Peyer's patch (tissue), 4 donors: ENCODE results near the gene NPHS1. TPM values are rescaled to one million over a fixed set of nuclear protein-coding genes. Genes with fewer than 3 reads are reported as not detected.

Experiments used
- DNase-seq, 3 donors: peaks; one replicate each; pipeline ENCODE4 v3.0.0-alpha.2; 2017 to 2019
- H3K27ac ChIP-seq, 4 donors: fragments of 200-600 bp; sonication (generic); one replicate each; pipeline ENCODE4 v1.5.1; 2016 to 2019
- H3K27me3 ChIP-seq, 2 donors: fragments of 200-600 bp; sonication (generic); one replicate each; pipeline ENCODE4 v1.5.1; 2019
- H3K36me3 ChIP-seq, 3 donors: fragments of 200-600 bp; sonication (generic); one replicate each; pipeline ENCODE4 v1.5.1; 2016 to 2019
- H3K4me1 ChIP-seq, 4 donors: fragments of 200-600 bp; sonication (generic); one replicate each; pipeline ENCODE4 v1.5.1; 2016 to 2019
- H3K4me3 ChIP-seq, 4 donors: fragments of 200-600 bp; sonication (generic); 1 replicate in 3 of 4; 2 replicates in 1 of 4; pipeline ENCODE4 v1.5.1; 2016 to 2019; ENCODE audit warnings: mild to moderate bottlenecking in 1 of 4
- H3K9me3 ChIP-seq, 4 donors: fragments of 200-600 bp; sonication (generic); one replicate each; pipeline ENCODE4 v1.5.1; 2016 to 2019; ENCODE audit warnings: mild to moderate bottlenecking in 1 of 4
- POLR2A ChIP-seq, 2 donors: fragments of 450-650 bp; IDR thresholded peaks; one replicate each; pipeline ENCODE4 v1.5.1; 2017; ENCODE audit warnings: antibody characterized with exemption in 2 of 2, mild to moderate bottlenecking in 2 of 2, moderate library complexity in 2 of 2
- total RNA-seq, 4 donors: library from RNA; depleted of rRNA; stranded (reverse); fragments of >200 nt; gene quantifications; one replicate each; pipeline ENCODE4 v1.1.0, GENCODE V29; 2016
- TF ChIP-seq, protein P1 (sequence below), 6 experiments: fragments of 450-650 bp in 4 of 6; fragments of 200-600 bp in 2 of 6; sonication (generic) in 1 of 6; IDR thresholded peaks; one replicate each; pipeline ENCODE4 v1.5.1; 2017 to 2019; ENCODE audit warnings: antibody characterized with exemption in 6 of 6, mild to moderate bottlenecking in 3 of 6, moderate library complexity in 1 of 6

NPHS1 gene
- total RNA-seq, 4 donors from 2014 or later = not detected

DNA sequence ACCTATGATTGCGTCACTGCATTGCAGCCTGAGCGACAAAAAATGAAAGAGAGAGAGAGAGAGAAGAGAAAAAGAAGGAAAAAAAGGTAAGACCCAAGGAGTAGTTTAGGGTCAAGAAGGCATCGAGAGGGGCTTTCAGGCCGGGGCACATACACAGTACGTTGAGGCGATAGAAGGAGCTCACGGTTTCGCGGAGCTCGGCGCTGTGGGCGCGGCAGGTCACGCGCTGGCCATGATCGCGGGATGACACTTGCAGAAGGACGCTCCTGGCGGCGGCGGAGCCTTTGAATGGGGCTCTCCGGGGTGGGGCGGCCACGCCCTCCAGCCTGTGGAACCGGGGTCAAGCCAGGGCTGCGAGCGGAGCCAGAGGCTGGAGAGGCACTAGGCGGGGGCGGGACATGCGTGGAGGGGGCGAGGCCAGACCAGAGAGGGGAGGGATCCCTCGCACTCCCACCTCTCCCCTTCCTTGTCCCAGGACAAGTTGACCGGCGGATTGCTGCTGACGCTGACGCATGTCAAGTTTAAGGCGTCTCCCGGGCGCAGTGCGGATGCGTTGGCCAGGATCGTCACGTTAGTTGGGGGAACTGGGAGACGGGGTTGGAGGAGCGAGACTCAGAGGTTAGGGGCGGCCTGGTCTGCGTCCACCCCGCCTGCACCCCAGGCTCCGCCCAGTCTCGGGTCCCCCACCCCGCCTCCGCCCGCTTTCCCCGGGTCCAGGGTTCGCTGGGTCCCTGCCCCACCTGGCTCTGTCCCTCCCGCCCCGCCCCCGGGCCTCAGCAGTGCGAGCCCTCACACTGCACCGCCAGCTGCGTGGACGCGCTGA is 6.9 kb downstream of the NPHS1 start:
- DNase-seq = peak in 2 of 3 donors; percentile 54 to 81
- Histone ChIP-seq H3K36me3 (no peaks in the 10 kb centered on the region), H3K4me1 (peaks cover 0 to 19% (median 7%) of the 10 kb centered on the region in 4 donors), H3K27me3 (peaks cover 0 to 19% of the 10 kb centered on the region in 2 donors), H3K9me3 (no peaks in the 10 kb centered on the region), H3K27ac (no peak overlapping the region), H3K4me3 (peak overlapping the region; percentile 9 to 36 (median 30))
- TF ChIP-seq POLR2A (IDR thresholded peaks at IDR 0.05) = no peak
- TF ChIP-seq, protein P1, sequence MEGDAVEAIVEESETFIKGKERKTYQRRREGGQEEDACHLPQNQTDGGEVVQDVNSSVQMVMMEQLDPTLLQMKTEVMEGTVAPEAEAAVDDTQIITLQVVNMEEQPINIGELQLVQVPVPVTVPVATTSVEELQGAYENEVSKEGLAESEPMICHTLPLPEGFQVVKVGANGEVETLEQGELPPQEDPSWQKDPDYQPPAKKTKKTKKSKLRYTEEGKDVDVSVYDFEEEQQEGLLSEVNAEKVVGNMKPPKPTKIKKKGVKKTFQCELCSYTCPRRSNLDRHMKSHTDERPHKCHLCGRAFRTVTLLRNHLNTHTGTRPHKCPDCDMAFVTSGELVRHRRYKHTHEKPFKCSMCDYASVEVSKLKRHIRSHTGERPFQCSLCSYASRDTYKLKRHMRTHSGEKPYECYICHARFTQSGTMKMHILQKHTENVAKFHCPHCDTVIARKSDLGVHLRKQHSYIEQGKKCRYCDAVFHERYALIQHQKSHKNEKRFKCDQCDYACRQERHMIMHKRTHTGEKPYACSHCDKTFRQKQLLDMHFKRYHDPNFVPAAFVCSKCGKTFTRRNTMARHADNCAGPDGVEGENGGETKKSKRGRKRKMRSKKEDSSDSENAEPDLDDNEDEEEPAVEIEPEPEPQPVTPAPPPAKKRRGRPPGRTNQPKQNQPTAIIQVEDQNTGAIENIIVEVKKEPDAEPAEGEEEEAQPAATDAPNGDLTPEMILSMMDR (IDR thresholded peaks at IDR 0.05) = no peak

DNA sequence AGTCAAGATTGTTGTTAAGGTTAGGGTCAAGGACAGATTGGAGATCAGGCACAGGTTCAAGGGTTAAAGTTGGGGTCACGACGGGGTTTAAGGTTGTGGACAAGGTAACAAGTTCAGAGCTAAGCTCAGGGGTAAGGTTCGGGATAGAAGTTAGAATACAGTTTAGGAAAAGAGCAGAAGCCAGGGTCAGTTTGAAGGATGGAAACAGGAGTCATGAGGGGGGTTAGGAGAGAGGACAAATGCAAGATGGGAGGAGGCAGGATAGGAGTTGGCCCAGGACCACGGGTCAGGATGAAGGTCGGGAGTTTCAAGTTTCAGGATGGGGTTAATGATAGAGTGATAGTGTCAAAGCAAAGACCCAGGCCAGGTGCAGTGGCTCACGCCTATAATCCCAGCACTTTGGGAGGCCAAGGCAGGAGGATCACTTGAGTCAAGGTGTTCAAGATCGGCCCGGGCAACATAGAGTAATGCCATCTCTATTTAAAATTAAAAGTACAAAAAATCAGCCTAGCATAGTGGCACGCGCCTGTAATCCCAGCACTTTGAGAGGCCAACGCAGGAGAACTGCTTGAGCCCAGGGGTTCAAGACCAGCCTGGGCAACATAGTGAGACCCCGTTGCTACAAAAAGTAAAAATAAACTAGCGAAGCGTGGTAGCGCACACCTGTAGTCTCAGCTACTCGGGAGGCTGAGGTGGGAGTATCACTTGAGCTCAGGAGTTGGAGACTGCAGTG is 7.7 kb downstream of the NPHS1 start:
- H3K4me3 ChIP-seq = no peak overlapping the region

DNA sequence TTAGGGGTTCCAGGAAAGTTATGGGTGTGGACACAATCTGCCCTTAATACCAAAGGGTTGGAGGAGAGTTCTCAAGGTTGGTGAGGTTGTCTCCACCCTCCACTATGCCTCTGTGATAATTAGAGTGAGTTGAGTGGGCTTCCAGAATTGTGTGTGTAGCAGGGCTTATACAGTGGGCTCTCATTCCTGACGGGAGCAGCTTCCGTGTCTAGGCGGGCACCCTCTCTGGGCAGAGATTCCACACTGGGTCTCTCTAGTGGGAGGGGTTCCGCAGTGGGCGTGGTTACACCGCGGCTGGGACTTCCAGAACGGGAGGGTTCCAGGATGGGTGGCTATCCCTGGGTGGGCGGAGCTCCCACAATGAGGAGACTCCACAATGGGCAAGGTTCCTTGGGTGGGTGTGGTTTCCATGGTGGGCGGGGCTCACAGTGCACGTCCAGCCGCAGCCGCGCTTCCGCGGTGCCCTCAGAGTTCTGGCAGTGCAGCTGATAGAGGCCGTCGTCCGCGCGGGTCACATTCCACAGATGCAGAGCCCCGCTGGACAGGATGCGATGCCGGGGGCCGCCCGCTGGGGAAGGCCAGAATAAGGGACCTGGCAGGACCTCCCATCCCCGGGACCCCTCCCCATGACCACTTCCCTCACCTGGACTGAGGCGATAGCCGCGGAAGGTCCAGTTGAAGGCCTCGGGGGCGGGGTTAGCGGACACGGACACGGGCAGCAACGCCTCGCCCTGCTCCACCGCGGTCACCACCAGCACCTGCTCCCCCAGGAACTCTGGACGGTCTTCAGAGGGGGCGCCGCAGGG is 8.4 kb downstream of the NPHS1 start:
- TF ChIP-seq POLR2A (IDR thresholded peaks at IDR 0.05) = no peak
- TF ChIP-seq, protein P1 (IDR thresholded peaks at IDR 0.05) = no peak
- H3K27ac ChIP-seq = no peak overlapping the region
- H3K27me3 ChIP-seq = peaks cover 0 to 19% of the 10 kb centered on the region in 2 donors
- H3K4me3 ChIP-seq = no peak overlapping the region
- DNase-seq = no peak
- peaks cover 0 to 5% (median 3%) of the 10 kb centered on the region in 4 donors for H3K9me3 ChIP-seq
- H3K4me1 ChIP-seq = peaks cover 0 to 19% (median 7%) of the 10 kb centered on the region in 4 donors
- H3K36me3 ChIP-seq = no peaks in the 10 kb centered on the region

More for the DNA sequence above, 7.7 kb downstream of the NPHS1 start:
- H3K36me3 ChIP-seq = no peaks in the 10 kb centered on the region
- H3K4me1 ChIP-seq = peaks cover 0 to 19% (median 7%) of the 10 kb centered on the region in 4 donors
- no peak for DNase-seq
- no peaks in the 10 kb centered on the region for H3K9me3 ChIP-seq
- H3K27ac ChIP-seq = no peak overlapping the region
- TF ChIP-seq, protein P1 (IDR thresholded peaks at IDR 0.05) = no peak
- no peak for TF ChIP-seq POLR2A (IDR thresholded peaks at IDR 0.05)
- peaks cover 0 to 19% of the 10 kb centered on the region in 2 donors for H3K27me3 ChIP-seq

DNA sequence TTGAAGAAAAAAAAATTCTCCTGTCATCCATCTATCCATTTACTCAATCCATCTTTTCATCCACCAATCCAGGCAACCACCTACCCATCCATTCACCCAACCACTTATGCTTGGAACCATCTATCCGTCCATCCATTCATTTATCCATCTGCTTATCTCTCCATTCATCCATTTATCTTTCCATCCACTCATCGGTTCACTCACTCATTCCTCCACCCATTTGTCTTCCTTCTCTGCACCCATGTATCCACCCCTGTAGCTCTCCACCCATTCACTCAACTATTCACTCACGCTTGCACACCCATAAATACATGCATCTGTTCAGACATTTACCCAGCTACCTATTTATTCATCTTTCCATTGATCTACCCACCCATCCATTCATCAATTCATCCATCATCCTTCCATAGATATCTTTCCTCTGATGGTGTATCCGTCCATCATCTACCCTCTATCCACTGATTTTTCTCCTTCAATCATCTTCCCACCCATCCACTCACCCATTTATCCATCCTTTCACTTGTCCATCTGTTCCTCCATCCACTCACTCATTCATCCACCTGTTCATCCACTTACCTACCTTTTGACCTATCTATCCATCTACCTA is 9.5 kb downstream of the NPHS1 start:
- Histone ChIP-seq H3K27me3 (peaks cover 0 to 19% of the 10 kb centered on the region in 2 donors), H3K9me3 (peaks cover 0 to 6% (median 3%) of the 10 kb centered on the region in 4 donors), H3K36me3 (no peaks in the 10 kb centered on the region), H3K4me3 (no peak overlapping the region), H3K4me1 (peaks cover 0 to 19% (median 7%) of the 10 kb centered on the region in 4 donors), H3K27ac (no peak overlapping the region)
- DNase-seq = no peak
- TF ChIP-seq, protein P1 (IDR thresholded peaks at IDR 0.05) = no peak
- TF ChIP-seq POLR2A (IDR thresholded peaks at IDR 0.05) = no peak
